ENCODE data around the gene FRMD4B.

DNA sequence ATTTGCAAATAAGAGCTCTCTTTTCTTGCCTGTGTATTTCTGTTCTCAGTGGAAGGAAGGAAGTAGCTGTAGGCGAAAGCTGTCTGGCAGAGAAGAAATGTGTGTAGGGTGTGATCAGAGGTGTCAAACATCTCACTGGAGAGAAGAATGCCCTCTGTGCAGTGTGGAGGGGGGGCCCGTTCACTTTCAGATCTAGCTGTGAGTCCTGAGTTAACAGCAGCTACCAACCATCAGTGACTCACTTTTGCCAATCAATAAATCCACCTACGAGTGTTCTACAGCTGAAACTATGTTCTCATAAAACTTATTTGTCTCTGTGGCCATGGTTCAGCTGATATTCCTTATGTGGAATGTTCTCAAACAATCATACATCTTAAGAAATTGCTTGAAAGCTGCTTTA is 103.7 kb downstream of the FRMD4B start:
- TF ChIP-seq GATA2 (IDR thresholded peaks at IDR 0.05; ENCODE audit: low read depth, low read length) = no peak
- TF ChIP-seq GATA3 (IDR thresholded peaks at IDR 0.05; ENCODE audit: low read depth, low read length) = no peak
